ENCODE measurements around the gene CD300E.
A peak's percentile ranks its signal among the peaks of the same experiment; 100 is the strongest.

CD300E gene

GRCh38 chr17:74623693-74624093 lies at the start of gene CD300E:
CD300E (minus strand) TSS chr17:74623738; CDS start chr17:74623621, 117 bp downstream.
- H3K27ac Mint-ChIP-seq: no peak within 1 kb of the TSS
- no peak within 1 kb of the TSS for H3K4me3 Mint-ChIP-seq
- CTCF ChIA-PET: no interaction called here
- no peak for DNase-seq
- H3K9me3 Mint-ChIP-seq: peaks cover 6% of the 10 kb centered on the region
- no peaks in the 10 kb centered on the region for H3K36me3 Mint-ChIP-seq
- peaks cover 74% of the 10 kb centered on the region for H3K27me3 Mint-ChIP-seq
- no peaks in the 10 kb centered on the region for H3K4me1 Mint-ChIP-seq

GRCh38 chr17:74671031-74671771 lies 47.7 kb upstream of the CD300E start:
- DNase-seq: peak; percentile 89
- no peaks in the 10 kb centered on the region for H3K36me3 Mint-ChIP-seq
- H3K27ac Mint-ChIP-seq: no peak overlapping the region
- CTCF ChIA-PET: interaction anchor here (1.4 to 5.3 kb wide), 3 partner anchors 14 to 66 kb away, joined by 5 to 29 read pairs (median 7); partner anchors contain the start of gene RAB37
- peaks cover 4% of the 10 kb centered on the region for H3K9me3 Mint-ChIP-seq
- peaks cover 83% of the 10 kb centered on the region for H3K27me3 Mint-ChIP-seq
- H3K4me1 Mint-ChIP-seq: no peaks in the 10 kb centered on the region
- no peak overlapping the region for H3K4me3 Mint-ChIP-seq

GRCh38 chr17:74670329-74670728 lies 46.8 kb upstream of the CD300E start:
- no peak overlapping the region for H3K27ac Mint-ChIP-seq
- H3K4me1 Mint-ChIP-seq: no peaks in the 10 kb centered on the region
- H3K36me3 Mint-ChIP-seq: no peaks in the 10 kb centered on the region
- peaks cover 4% of the 10 kb centered on the region for H3K9me3 Mint-ChIP-seq
- peaks cover 78% of the 10 kb centered on the region for H3K27me3 Mint-ChIP-seq
- CTCF ChIA-PET: interaction anchor here (1.7 to 2.0 kb wide), 2 partner anchors 13 to 67 kb away, joined by 7 read pairs; partner anchors contain the start of gene RAB37
- DNase-seq: no peak
- H3K4me3 Mint-ChIP-seq: no peak overlapping the region

- CTCF ChIA-PET: interaction anchor here (3.0 kb wide), 1 partner anchor 73 kb away, joined by 16 read pairs; the partner anchor contains the start of gene RAB37
- Mint-ChIP-seq H3K4me3 (no peak overlapping the region), H3K27ac (no peak overlapping the region), H3K4me1 (no peaks in the 10 kb centered on the region), H3K27me3 (peaks cover 80% of the 10 kb centered on the region), H3K36me3 (no peaks in the 10 kb centered on the region), H3K9me3 (no peaks in the 10 kb centered on the region)
- DNase-seq: no peak
Measured at GRCh38 chr17:74663561-74663960, 40.0 kb upstream of the CD300E start.

GRCh38 chr17:74659889-74660288 lies 36.4 kb upstream of the CD300E start:
- H3K27me3 Mint-ChIP-seq: peaks cover 80% of the 10 kb centered on the region
- no peak for DNase-seq
- peaks cover 6% of the 10 kb centered on the region for H3K4me1 Mint-ChIP-seq
- H3K4me3 Mint-ChIP-seq: no peak overlapping the region
- CTCF ChIA-PET: interaction anchor here (1.0 to 4.7 kb wide), 6 partner anchors 12 to 202 kb away, joined by 3 to 240 read pairs (median 19); partner anchors contain the start of gene RAB37
- no peak overlapping the region for H3K27ac Mint-ChIP-seq
- no peaks in the 10 kb centered on the region for H3K9me3 Mint-ChIP-seq
- no peaks in the 10 kb centered on the region for H3K36me3 Mint-ChIP-seq

- CTCF ChIA-PET: interaction anchor here (1.7 to 4.7 kb wide), 11 partner anchors 11 to 133 kb away, joined by 10 to 240 read pairs (median 27); partner anchors contain the start of genes CD300H and RAB37
- Mint-ChIP-seq H3K4me3 (no peak overlapping the region), H3K27me3 (peaks cover 74% of the 10 kb centered on the region), H3K27ac (no peak overlapping the region), H3K4me1 (peaks cover 6% of the 10 kb centered on the region), H3K9me3 (no peaks in the 10 kb centered on the region), H3K36me3 (no peaks in the 10 kb centered on the region)
- DNase-seq: no peak
Measured at GRCh38 chr17:74658620-74659019, 35.1 kb upstream of the CD300E start.

- H3K4me1 Mint-ChIP-seq: peaks cover 6% of the 10 kb centered on the region
- no peak overlapping the region for H3K27ac Mint-ChIP-seq
- DNase-seq: no peak
- no peaks in the 10 kb centered on the region for H3K36me3 Mint-ChIP-seq
- CTCF ChIA-PET: interaction anchor here (0.7 to 1.7 kb wide), 6 partner anchors 10 to 834 kb away, joined by 3 to 7 read pairs (median 3); no protein-coding TSS in a partner anchor
- H3K9me3 Mint-ChIP-seq: no peaks in the 10 kb centered on the region
- no peak overlapping the region for H3K4me3 Mint-ChIP-seq
- peaks cover 75% of the 10 kb centered on the region for H3K27me3 Mint-ChIP-seq
Measured at GRCh38 chr17:74654742-74655141, 31.2 kb upstream of the CD300E start.

GRCh38 chr17:74652020-74652419 lies 28.5 kb upstream of the CD300E start:
- Mint-ChIP-seq H3K4me3 (no peak overlapping the region), H3K36me3 (no peaks in the 10 kb centered on the region), H3K27me3 (peaks cover 69% of the 10 kb centered on the region), H3K27ac (no peak overlapping the region), H3K4me1 (no peaks in the 10 kb centered on the region), H3K9me3 (no peaks in the 10 kb centered on the region)
- no peak for DNase-seq
- CTCF ChIA-PET: no interaction called here

GRCh38 chr17:74649909-74650308 lies 26.4 kb upstream of the CD300E start:
- CTCF ChIA-PET: interaction anchor here (3.6 kb wide), 1 partner anchor 83 kb away, joined by 14 read pairs; the partner anchor contains the start of gene CD300H
- DNase-seq: no peak
- H3K4me1 Mint-ChIP-seq: no peaks in the 10 kb centered on the region
- no peaks in the 10 kb centered on the region for H3K9me3 Mint-ChIP-seq
- peaks cover 79% of the 10 kb centered on the region for H3K27me3 Mint-ChIP-seq
- H3K4me3 Mint-ChIP-seq: no peak overlapping the region
- no peak overlapping the region for H3K27ac Mint-ChIP-seq
- no peaks in the 10 kb centered on the region for H3K36me3 Mint-ChIP-seq

GRCh38 chr17:74647871-74648672 lies 24.5 kb upstream of the CD300E start:
- Mint-ChIP-seq H3K36me3 (no peaks in the 10 kb centered on the region), H3K27me3 (peaks cover 91% of the 10 kb centered on the region), H3K4me1 (no peaks in the 10 kb centered on the region), H3K4me3 (no peak overlapping the region), H3K27ac (no peak overlapping the region), H3K9me3 (no peaks in the 10 kb centered on the region)
- CTCF ChIA-PET: interaction anchor here (0.9 to 3.6 kb wide), 7 partner anchors 10 to 134 kb away, joined by 3 to 29 read pairs (median 4); partner anchors contain the start of gene CD300H
- no peak for DNase-seq

GRCh38 chr17:74646231-74646630 lies 22.7 kb upstream of the CD300E start:
- no peaks in the 10 kb centered on the region for H3K9me3 Mint-ChIP-seq
- CTCF ChIA-PET: interaction anchor here (3.6 kb wide), 1 partner anchor 79 kb away, joined by 14 read pairs; the partner anchor contains the start of gene CD300H
- DNase-seq: no peak
- H3K27me3 Mint-ChIP-seq: peaks cover 94% of the 10 kb centered on the region
- no peak overlapping the region for H3K27ac Mint-ChIP-seq
- H3K4me3 Mint-ChIP-seq: no peak overlapping the region
- H3K4me1 Mint-ChIP-seq: peaks cover 9% of the 10 kb centered on the region
- peaks cover 1% of the 10 kb centered on the region for H3K36me3 Mint-ChIP-seq

GRCh38 chr17:74645010-74645409 lies 21.5 kb upstream of the CD300E start:
- H3K4me3 Mint-ChIP-seq: no peak overlapping the region
- no peak for DNase-seq
- peaks cover 94% of the 10 kb centered on the region for H3K27me3 Mint-ChIP-seq
- CTCF ChIA-PET: interaction anchor here (1.0 kb wide), 2 partner anchors 12 to 74 kb away, joined by 3 to 4 read pairs; no protein-coding TSS in a partner anchor
- peaks cover 1% of the 10 kb centered on the region for H3K36me3 Mint-ChIP-seq
- H3K4me1 Mint-ChIP-seq: peaks cover 22% of the 10 kb centered on the region
- no peaks in the 10 kb centered on the region for H3K9me3 Mint-ChIP-seq
- H3K27ac Mint-ChIP-seq: no peak overlapping the region

- CTCF ChIA-PET: interaction anchor here (1.0 to 1.8 kb wide), 2 partner anchors 13 to 75 kb away, joined by 3 to 4 read pairs; no protein-coding TSS in a partner anchor
- peaks cover 1% of the 10 kb centered on the region for H3K36me3 Mint-ChIP-seq
- DNase-seq: no peak
- H3K27me3 Mint-ChIP-seq: peaks cover 95% of the 10 kb centered on the region
- peaks cover 28% of the 10 kb centered on the region for H3K4me1 Mint-ChIP-seq
- H3K4me3 Mint-ChIP-seq: no peak overlapping the region
- no peak overlapping the region for H3K27ac Mint-ChIP-seq
- no peaks in the 10 kb centered on the region for H3K9me3 Mint-ChIP-seq
Measured at GRCh38 chr17:74644419-74644818, 20.9 kb upstream of the CD300E start.

GRCh38 chr17:74643826-74644225 lies 20.3 kb upstream of the CD300E start:
- no peak for DNase-seq
- peaks cover 1% of the 10 kb centered on the region for H3K36me3 Mint-ChIP-seq
- H3K4me3 Mint-ChIP-seq: no peak overlapping the region
- peaks cover 34% of the 10 kb centered on the region for H3K4me1 Mint-ChIP-seq
- no peak overlapping the region for H3K27ac Mint-ChIP-seq
- H3K27me3 Mint-ChIP-seq: peaks cover 98% of the 10 kb centered on the region
- CTCF ChIA-PET: interaction anchor here (1.0 to 1.8 kb wide), 2 partner anchors 14 to 75 kb away, joined by 3 to 4 read pairs; no protein-coding TSS in a partner anchor
- no peaks in the 10 kb centered on the region for H3K9me3 Mint-ChIP-seq
